Stimulated activated CD4-positive, alpha-beta T cell treated with anti-CD3 and anti-CD28 coated beads, Interleukin-2, amount 100 ng/mL, for 4 hours (primary cell): ENCODE measurements around the gene KIR2DL1.
"Not testable (repeated sequence)": the region's sequence is repeated elsewhere in the genome, so short reads cannot be mapped to it uniquely, and the experiment has no call there.

Source experiments
- DNase-seq: peaks from one replicate; pipeline ENCODE4 v3.0.0-alpha.2; 2020; ENCODE audit warnings: low read depth

The KIR2DL1 gene

DNA sequence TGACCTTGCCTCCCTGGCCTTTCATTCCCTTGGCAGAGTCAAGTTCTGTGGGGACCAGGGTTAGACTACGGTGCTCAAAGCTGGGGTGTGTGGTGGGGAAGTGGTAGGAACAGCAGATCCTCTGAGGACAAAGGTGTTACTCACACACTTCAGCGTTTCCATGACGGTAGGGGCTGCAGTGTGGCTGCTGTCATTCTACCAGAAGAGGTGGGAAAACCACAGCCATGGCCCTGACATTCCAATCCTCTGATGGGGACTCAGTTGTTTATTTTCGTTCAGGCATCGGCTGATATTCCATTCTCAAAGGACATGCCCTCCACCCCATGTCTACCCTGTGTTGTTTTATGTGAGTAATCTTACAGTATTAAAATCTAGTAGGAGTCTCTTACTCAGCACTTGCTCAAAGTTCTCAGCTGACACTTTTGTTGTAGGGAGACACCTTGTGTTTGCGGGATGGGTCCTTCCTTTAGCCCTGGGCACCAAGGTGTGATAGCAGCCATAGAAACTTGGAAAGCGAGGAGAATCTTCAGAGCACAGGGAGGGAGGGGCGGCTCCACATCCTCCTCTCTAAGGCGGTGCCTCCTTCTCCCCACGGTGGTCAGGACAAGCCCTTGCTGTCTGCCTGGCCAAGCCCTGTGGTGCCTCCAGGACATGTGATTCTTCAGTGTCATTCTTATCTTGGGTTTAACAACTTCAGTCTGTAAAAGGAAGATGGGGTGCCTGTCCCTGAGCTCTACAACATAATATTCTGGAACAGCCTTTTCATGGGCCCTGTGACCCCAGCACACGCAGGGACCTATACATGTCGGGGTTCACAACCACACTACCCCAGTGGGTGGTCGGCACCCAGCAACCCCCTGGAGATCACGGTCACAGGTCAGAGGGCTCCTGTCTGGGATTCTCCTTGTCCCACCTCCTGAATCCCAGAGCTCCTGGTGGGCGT lies 1.7 kb downstream of the KIR2DL1 start:
- DNase-seq = not testable (repeated sequence)

GRCh38 chr19:54772666-54773065 lies 3.1 kb downstream of the KIR2DL1 start:
- not testable (repeated sequence) for DNase-seq

GRCh38 chr19:54775095-54775815 lies 5.7 kb downstream of the KIR2DL1 start:
- DNase-seq = not testable (repeated sequence)

- DNase-seq = not testable (repeated sequence)
These were observed 6.2 kb downstream of the KIR2DL1 start for GRCh38 chr19:54775830-54776229.

GRCh38 chr19:54777851-54778250 lies 8.3 kb downstream of the KIR2DL1 start:
- DNase-seq = not testable (repeated sequence)

DNA sequence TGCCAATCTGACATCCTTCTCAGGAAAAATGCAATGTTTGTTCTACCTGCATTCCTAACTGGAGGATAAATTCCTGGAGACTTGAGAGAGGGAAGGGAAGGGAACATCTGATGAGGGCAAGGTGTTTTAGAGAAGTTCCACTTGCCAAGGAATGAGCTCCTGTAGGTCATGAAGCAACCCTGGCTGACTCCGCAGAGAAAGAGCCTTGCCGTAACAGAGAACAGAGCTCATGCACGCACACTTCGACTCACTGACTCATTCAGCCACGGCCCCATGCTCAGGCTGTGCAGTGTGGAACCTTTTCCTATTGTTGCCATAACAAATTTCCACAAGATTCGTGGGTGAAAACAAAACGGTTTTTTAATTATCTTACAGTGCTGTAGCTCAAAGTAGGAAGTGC lies 9.3 kb downstream of the KIR2DL1 start:
- not testable (repeated sequence) for DNase-seq

DNA sequence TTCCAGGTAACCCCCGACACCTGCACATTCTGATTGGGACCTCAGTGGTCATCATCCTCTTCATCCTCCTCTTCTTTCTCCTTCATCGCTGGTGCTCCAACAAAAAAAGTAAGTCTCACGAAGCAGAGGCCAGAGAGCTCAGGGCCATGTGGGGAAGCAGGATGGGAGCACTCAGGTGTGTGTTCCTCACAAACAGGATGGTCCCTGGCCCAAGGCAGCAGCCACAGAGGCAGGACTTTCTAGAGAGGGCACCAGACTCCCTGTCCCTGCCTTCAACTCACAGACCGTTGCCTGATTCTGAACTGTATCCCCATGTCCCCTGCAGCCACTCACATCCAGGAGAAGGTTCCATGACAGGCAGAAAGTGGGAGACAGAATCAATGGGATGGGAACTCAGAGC lies 13.3 kb downstream of the KIR2DL1 start:
- not testable (repeated sequence) for DNase-seq

GRCh38 chr19:54786091-54786723 lies 16.6 kb downstream of the KIR2DL1 start:
- DNase-seq = not testable (repeated sequence)

DNA sequence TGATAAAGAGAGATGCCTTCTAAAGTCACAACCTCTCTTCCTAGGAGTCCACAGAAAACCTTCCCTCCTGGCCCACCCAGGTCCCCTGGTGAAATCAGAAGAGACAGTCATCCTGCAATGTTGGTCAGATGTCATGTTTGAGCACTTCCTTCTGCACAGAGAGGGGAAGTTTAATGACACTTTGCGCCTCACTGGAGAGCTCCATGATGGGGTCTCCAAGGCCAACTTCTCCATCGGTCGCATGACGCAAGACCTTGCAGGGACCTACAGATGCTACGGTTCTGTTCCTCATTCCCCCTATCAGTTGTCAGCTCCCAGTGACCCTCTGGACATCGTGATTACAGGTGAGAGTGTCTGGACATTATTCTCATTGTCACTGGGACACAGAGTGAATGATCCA lies 18.6 kb downstream of the KIR2DL1 start:
- not testable (repeated sequence) for DNase-seq

DNA sequence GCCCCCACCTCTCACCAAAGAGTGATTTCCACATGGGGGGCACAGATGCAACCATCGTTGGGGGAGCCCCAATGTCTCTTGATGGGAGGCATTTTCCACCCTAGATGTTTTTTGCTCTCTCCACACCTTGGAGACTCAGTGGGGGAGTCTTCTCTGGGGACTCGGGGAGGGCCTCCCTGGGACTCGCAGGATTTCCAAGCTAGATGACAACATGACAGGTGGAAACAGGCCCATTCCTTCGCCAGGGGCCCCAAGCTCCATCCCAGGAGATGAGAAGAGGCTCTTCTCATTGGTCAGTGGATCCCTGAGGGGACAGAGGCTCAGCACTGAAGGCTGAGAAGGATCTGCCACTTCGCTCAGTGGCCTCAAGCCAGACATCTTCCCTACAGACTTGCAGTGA lies 21.1 kb downstream of the KIR2DL1 start:
- DNase-seq = no peak

DNA sequence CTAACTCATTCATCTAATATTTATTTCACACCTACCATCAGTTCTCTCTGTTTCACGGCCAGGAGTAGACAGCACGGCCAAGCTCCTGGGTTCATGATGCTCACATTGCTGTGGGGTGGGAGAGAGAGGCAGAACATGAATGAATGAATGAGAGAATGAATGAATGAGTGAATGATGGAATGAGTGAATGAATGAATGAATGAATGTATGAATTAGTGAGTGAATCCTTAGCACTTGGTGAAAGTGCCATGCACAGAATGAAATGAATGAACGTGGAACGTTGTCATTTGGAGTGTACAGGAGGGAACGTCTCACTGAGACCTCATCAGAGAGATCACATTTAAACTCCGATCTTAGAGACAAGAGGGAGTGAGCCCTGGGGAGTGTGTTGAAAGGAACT lies 21.9 kb downstream of the KIR2DL1 start:
- DNase-seq = no peak

DNA sequence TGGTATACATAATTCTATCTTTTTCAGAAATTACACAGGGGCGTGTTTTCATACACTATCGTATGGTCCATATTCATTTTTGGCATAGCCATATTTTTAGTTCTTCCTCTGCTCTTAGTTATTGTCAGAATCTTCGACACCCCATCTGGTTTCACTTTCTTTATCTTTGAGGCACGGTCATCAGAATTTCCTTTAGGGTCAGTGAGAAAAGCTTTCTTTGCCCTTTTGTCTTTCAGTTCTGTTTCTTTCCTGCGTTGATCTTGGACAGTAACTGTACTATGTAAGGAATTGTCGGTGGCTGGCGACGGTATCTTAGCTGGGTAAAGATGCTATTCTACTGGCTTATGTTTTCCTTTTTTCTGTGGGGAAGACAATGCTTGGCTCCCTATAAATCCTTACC lies 23.2 kb downstream of the KIR2DL1 start:
- DNase-seq = no peak

GRCh38 chr19:54795758-54796157 lies 26.2 kb downstream of the KIR2DL1 start:
- DNase-seq = no peak

- DNase-seq = no peak
These were observed 33.8 kb downstream of the KIR2DL1 start, which contains the start of gene KIR2DL4 for GRCh38 chr19:54803410-54803809. Gene KIR2DL4, plus strand, starts transcription at chr19:54803610. Its CDS starts 42 bp downstream, at chr19:54803652.

GRCh38 chr19:54804101-54804500 lies 34.5 kb downstream of the KIR2DL1 start:
- DNase-seq = no peak

DNA sequence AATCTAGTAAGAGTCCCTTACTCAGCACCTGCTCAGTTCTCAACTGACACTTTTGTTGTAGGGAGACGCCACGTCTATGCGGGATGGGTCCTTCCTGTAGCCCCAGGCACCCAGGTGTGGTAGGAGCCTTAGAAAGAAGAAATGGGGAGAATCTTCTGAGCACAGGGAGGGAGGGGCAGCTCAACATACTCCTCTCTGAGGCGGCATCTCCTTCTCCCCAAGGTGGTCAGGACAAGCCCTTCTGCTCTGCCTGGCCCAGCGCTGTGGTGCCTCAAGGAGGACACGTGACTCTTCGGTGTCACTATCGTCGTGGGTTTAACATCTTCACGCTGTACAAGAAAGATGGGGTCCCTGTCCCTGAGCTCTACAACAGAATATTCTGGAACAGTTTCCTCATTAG lies 35.0 kb downstream of the KIR2DL1 start:
- no peak for DNase-seq

GRCh38 chr19:54805665-54806515 lies 36.3 kb downstream of the KIR2DL1 start:
- no peak for DNase-seq

DNA sequence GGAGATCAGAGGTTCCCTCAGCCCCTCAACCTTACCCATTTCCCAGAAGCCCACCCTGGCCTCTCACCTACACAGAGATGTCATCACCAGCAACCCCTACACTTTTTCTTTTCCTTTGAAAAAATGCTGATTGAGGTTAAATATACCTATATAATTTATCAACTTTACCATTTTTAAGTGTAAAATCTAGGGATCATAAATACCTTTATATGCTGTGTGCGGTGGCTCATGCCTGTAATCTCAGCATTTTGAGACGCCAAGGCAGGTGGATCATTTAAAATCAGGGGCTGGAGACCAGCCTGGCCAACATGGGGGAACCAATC lies 36.9 kb downstream of the KIR2DL1 start:
- DNase-seq = no peak

GRCh38 chr19:54814571-54814970 lies 45.0 kb downstream of the KIR2DL1 start:
- not testable (repeated sequence) for DNase-seq

GRCh38 chr19:54816251-54816650 lies 46.7 kb downstream of the KIR2DL1 start, which contains the start of gene KIR3DL1:
Gene KIR3DL1, plus strand, starts transcription at chr19:54816468.
- not testable (repeated sequence) for DNase-seq
